Neuronal stem cell (in vitro differentiated cells): ENCODE results near the gene AIFM2.

Experiments
- DNase-seq: peaks from one replicate; pipeline ENCODE4 v3.0.0-alpha.2; 2013; ENCODE audit warnings: low spot score
- H2AFZ ChIP-seq: one replicate; pipeline ENCODE4 v1.6.1; 2013; ENCODE audit warnings: mild to moderate bottlenecking, low read length, inconsistent platforms
- H2AK5ac ChIP-seq: 2 replicates; pipeline ENCODE4 v1.6.1; 2013; ENCODE audit warnings: low read depth, mild to moderate bottlenecking, inconsistent platforms, low read length, moderate library complexity, mixed read lengths
- H2BK120ac ChIP-seq: 2 replicates; pipeline ENCODE4 v1.6.1; 2013; ENCODE audit warnings: low read depth, mild to moderate bottlenecking, inconsistent platforms, low read length, moderate library complexity, mixed read lengths
- H2BK12ac ChIP-seq: one replicate; pipeline ENCODE4 v1.6.1; 2013; ENCODE audit warnings: low read length, inconsistent platforms
- H2BK15ac ChIP-seq: 2 replicates; pipeline ENCODE4 v1.6.1; 2013; ENCODE audit warnings: mild to moderate bottlenecking, low read length, inconsistent platforms, mixed read lengths
- H2BK5ac ChIP-seq: one replicate; pipeline ENCODE4 v1.6.1; 2013; ENCODE audit warnings: inconsistent platforms, mild to moderate bottlenecking, low read length, moderate library complexity
- H3K14ac ChIP-seq: one replicate; pipeline ENCODE4 v1.6.1; 2013; ENCODE audit warnings: low read length, inconsistent platforms
- H3K18ac ChIP-seq: 2 replicates; pipeline ENCODE4 v1.6.1; 2013; ENCODE audit warnings: low read length, inconsistent platforms
- H3K23ac ChIP-seq: 2 replicates; pipeline ENCODE4 v1.6.1; 2013; ENCODE audit warnings: low read depth, mild to moderate bottlenecking, mixed read lengths, low read length, inconsistent platforms; ENCODE audit not compliant: poor library complexity
- H3K27ac ChIP-seq: replicated peaks from 3 replicates; pipeline ENCODE4 v1.5.1; 2013; ENCODE audit warnings: low read length, inconsistent platforms
- H3K27me3 ChIP-seq, 3 experiments: 2 replicates each; pipeline ENCODE4 v1.6.1; 2013; ENCODE audit warnings: low read length in 3 of 3, mild to moderate bottlenecking in 2 of 3, inconsistent platforms in 1 of 3, low read depth in 1 of 3, mixed read lengths in 1 of 3, moderate library complexity in 1 of 3; ENCODE audit not compliant: control insufficient read depth in 3 of 3, insufficient read depth in 3 of 3
- H3K36me3 ChIP-seq, 2 donors: replicated peaks in 1 of 2; 2 replicates each; pipeline ENCODE4 v1.6.1; 2013; ENCODE audit warnings: low read length in 2 of 2; ENCODE audit not compliant: control insufficient read depth in 2 of 2, insufficient read depth in 2 of 2
- H3K4ac ChIP-seq: 2 replicates; pipeline ENCODE4 v1.6.1; 2013; ENCODE audit warnings: inconsistent platforms, mild to moderate bottlenecking, low read length, moderate library complexity
- H3K4me1 ChIP-seq, 2 donors: 1 replicate in 1 of 2; 2 replicates in 1 of 2; pipeline ENCODE4 v1.6.1; 2013; ENCODE audit warnings: low read length in 2 of 2, low read depth in 1 of 2; ENCODE audit not compliant: control insufficient read depth in 2 of 2, insufficient read depth in 1 of 2
- H3K4me2 ChIP-seq: one replicate; pipeline ENCODE4 v1.6.1; 2013; ENCODE audit warnings: mild to moderate bottlenecking, low read length, inconsistent platforms; ENCODE audit not compliant: insufficient read depth, poor library complexity, severe bottlenecking
- H3K4me3 ChIP-seq, 2 donors: 2 replicates each; pipeline ENCODE4 v1.5.1; 2013; ENCODE audit warnings: low read length in 2 of 2, mild to moderate bottlenecking in 2 of 2, inconsistent platforms in 1 of 2, moderate library complexity in 1 of 2
- H3K79me1 ChIP-seq: one replicate; pipeline ENCODE4 v1.6.1; 2013; ENCODE audit warnings: low read depth, mild to moderate bottlenecking, inconsistent platforms, low read length, moderate library complexity
- H3K9ac ChIP-seq: one replicate; pipeline ENCODE4 v1.6.1; 2013; ENCODE audit warnings: mild to moderate bottlenecking, low read depth, low read length, inconsistent platforms; ENCODE audit not compliant: poor library complexity
- H3K9me3 ChIP-seq, 2 donors: replicated peaks in 1 of 2; 2 replicates each; pipeline versions ENCODE3 to v1.6.1; 2013; ENCODE audit warnings: low read length in 2 of 2, mild to moderate bottlenecking in 2 of 2, inconsistent platforms in 1 of 2, low read depth in 1 of 2, mixed read lengths in 1 of 2, moderate library complexity in 1 of 2; ENCODE audit not compliant: control insufficient read depth in 2 of 2, insufficient read depth in 1 of 2
- H4K8ac ChIP-seq: one replicate; pipeline ENCODE4 v1.6.1; 2013; ENCODE audit warnings: low read depth, mild to moderate bottlenecking, inconsistent platforms, low read length, moderate library complexity
- H4K91ac ChIP-seq: one replicate; pipeline ENCODE4 v1.6.1; 2013; ENCODE audit warnings: low read length, low read depth, mild to moderate bottlenecking, inconsistent platforms; ENCODE audit not compliant: poor library complexity
- WGBS, 2 donors: extraction: QIAGEN DNeasy Blood & Tissue Kit; methylation state at CpG; one replicate each; pipeline ENCODE4 v1.1.7; 2013; ENCODE audit warnings: missing lambda C conversion rate in 2 of 2, mixed read lengths in 1 of 2; ENCODE audit not compliant: insufficient read length in 2 of 2, insufficient replicate concordance in 1 of 2; ENCODE audit errors: extremely low coverage in 2 of 2; 5-methylcytosine and 5-hydroxymethylcytosine counted together

Gene AIFM2

GRCh38 chr10:70144372-70145110 is 11.9 kb upstream of the AIFM2 start:
- peaks cover 6 to 14% of the 10 kb centered on the region in 2 donors for H3K36me3 ChIP-seq
- no peak overlapping the region for H2AFZ ChIP-seq
- no peak overlapping the region for H3K14ac ChIP-seq
- peaks cover 0 to 1% of the 10 kb centered on the region in 2 donors for H3K9me3 ChIP-seq
- no peak overlapping the region for H3K27ac ChIP-seq
- H2BK15ac ChIP-seq = no peak overlapping the region
- H2BK5ac ChIP-seq = no peak overlapping the region
- no peak overlapping the region for H3K18ac ChIP-seq
- no CpG with 5 or more reads among the region's 18 CpGs for WGBS, 2 donors
- peaks cover 5 to 8% of the 10 kb centered on the region in 2 donors for H3K4me1 ChIP-seq
- no peaks in the 10 kb centered on the region for H3K27me3 ChIP-seq
- no peak overlapping the region for H3K4me2 ChIP-seq
- DNase-seq = no peak
- H3K23ac ChIP-seq = no peak overlapping the region
- no peak overlapping the region for H4K8ac ChIP-seq
- peak overlapping the region in 1 of 2 donors; percentile 83 for H3K4me3 ChIP-seq
- H2AK5ac ChIP-seq = peak overlapping the region; percentile 38
- no peak overlapping the region for H4K91ac ChIP-seq
- H3K79me1 ChIP-seq = no peaks in the 10 kb centered on the region
- no peak overlapping the region for H2BK120ac ChIP-seq
- no peak overlapping the region for H3K9ac ChIP-seq
- no peak overlapping the region for H2BK12ac ChIP-seq
- H3K4ac ChIP-seq = no peak overlapping the region

DNA sequence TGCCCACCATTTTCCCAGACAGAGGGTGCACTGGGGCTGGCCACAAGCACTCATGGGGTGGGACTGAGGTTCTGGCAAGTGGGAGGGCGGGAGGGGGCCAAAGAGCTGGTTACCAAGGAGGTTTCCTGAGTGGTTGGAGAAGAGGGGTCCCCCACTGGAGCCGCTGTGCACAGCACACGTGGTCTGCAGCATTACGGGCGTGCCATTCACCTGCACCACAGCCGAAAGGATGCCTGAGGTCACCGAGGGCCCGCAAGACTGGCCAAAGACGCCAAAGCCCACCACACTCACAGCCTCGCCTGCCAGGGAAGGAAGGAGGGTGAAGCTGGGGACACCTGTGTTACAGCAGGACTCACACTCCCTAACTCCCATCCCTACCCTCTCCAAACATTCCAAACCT is 9.9 kb upstream of the AIFM2 start:
- no peak overlapping the region for H3K18ac ChIP-seq
- H3K27ac ChIP-seq = no peak overlapping the region
- H2AK5ac ChIP-seq = no peak overlapping the region
- H2AFZ ChIP-seq = no peak overlapping the region
- no peak overlapping the region for H4K91ac ChIP-seq
- H4K8ac ChIP-seq = no peak overlapping the region
- DNase-seq = no peak
- H2BK15ac ChIP-seq = no peak overlapping the region
- no peaks in the 10 kb centered on the region for H3K79me1 ChIP-seq
- no peak overlapping the region for H2BK120ac ChIP-seq
- no peak overlapping the region for H3K4me3 ChIP-seq
- H3K36me3 ChIP-seq = peaks cover 0 to 2% of the 10 kb centered on the region in 2 donors
- no peaks in the 10 kb centered on the region for H3K9me3 ChIP-seq
- H2BK12ac ChIP-seq = no peak overlapping the region
- H3K23ac ChIP-seq = no peak overlapping the region
- peak overlapping the region; percentile 65 for H3K9ac ChIP-seq
- no peak overlapping the region for H2BK5ac ChIP-seq
- H3K27me3 ChIP-seq = no peaks in the 10 kb centered on the region
- H3K14ac ChIP-seq = no peak overlapping the region
- H3K4me2 ChIP-seq = no peak overlapping the region
- peaks cover 5 to 7% of the 10 kb centered on the region in 2 donors for H3K4me1 ChIP-seq
- WGBS, 2 donors = no CpG with 5 or more reads among the region's 10 CpGs
- H3K4ac ChIP-seq = no peak overlapping the region

DNA sequence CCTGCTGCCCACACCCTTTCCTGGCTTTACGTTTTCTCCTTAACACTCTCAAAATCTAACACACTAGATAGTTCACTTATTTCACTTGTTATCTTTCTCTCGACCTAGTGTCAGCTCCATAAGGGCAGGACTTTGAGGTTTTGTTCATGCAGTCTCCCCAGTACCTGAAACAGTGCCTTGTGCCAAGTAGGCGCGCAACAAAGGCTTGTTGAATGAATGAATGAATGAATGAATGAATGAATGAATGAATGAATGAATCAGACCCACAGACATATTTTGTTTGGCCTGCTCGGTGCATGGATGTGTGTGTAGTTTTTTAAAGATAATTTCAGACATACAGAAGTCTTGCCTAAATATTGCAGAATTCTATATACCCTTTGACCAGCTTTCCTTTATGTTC is 7.7 kb upstream of the AIFM2 start:
- H2BK15ac ChIP-seq = no peak overlapping the region
- H4K8ac ChIP-seq = no peak overlapping the region
- no peak for DNase-seq
- H3K4me1 ChIP-seq = peaks cover 3 to 4% of the 10 kb centered on the region in 2 donors
- no peak overlapping the region for H4K91ac ChIP-seq
- no peaks in the 10 kb centered on the region for H3K9me3 ChIP-seq
- H2AFZ ChIP-seq = no peak overlapping the region
- H3K4ac ChIP-seq = no peak overlapping the region
- H3K36me3 ChIP-seq = peaks cover 0 to 2% of the 10 kb centered on the region in 2 donors
- H3K14ac ChIP-seq = no peak overlapping the region
- no peak overlapping the region for H2BK5ac ChIP-seq
- no peak overlapping the region for H2BK12ac ChIP-seq
- no peak overlapping the region for H2AK5ac ChIP-seq
- no CpG with 5 or more reads among the region's 5 CpGs for WGBS, 2 donors
- no peaks in the 10 kb centered on the region for H3K27me3 ChIP-seq
- no peak overlapping the region for H3K4me3 ChIP-seq
- no peak overlapping the region for H3K18ac ChIP-seq
- no peak overlapping the region for H3K27ac ChIP-seq
- H3K4me2 ChIP-seq = no peak overlapping the region
- no peak overlapping the region for H3K23ac ChIP-seq
- H2BK120ac ChIP-seq = no peak overlapping the region
- no peaks in the 10 kb centered on the region for H3K79me1 ChIP-seq
- H3K9ac ChIP-seq = no peak overlapping the region

- Histone ChIP-seq H2BK120ac (no peak overlapping the region), H3K23ac (peak overlapping the region; percentile 29), H2BK15ac (no peak overlapping the region), H3K4me2 (no peak overlapping the region), H2BK12ac (no peak overlapping the region), H4K91ac (no peak overlapping the region), H3K14ac (no peak overlapping the region), H3K79me1 (no peaks in the 10 kb centered on the region), H2AFZ (no peak overlapping the region), H3K4me1 (peaks cover 0 to under 1% of the 10 kb centered on the region in 2 donors), H2AK5ac (no peak overlapping the region), H3K4me3 (no peak overlapping the region), H3K4ac (no peak overlapping the region), H3K9ac (no peak overlapping the region), H3K9me3 (no peaks in the 10 kb centered on the region), H2BK5ac (no peak overlapping the region), H3K18ac (no peak overlapping the region), H3K27ac (no peak overlapping the region), H3K27me3 (peaks cover 0 to 3% (median 2%) of the 10 kb centered on the region in 3 experiments), H4K8ac (no peak overlapping the region), H3K36me3 (peaks cover 0 to 2% of the 10 kb centered on the region in 2 donors)
- DNase-seq = no peak
- WGBS, 2 donors = no CpG with 5 or more reads among the region's 6 CpGs
Measured at GRCh38 chr10:70139997-70140250, 7.3 kb upstream of the AIFM2 start.
